HCT116 (cell line): ENCODE measurements around the gene CCM2.

Experiments
- CEBPB ChIP-seq: IDR thresholded peaks from 2 replicates; pipeline ENCODE4 v1.6.1; 2012; ENCODE audit warnings: low read depth
- EZH2 ChIP-seq: fragments of 200-600 bp; sonication (generic); IDR thresholded peaks from 2 replicates; pipeline ENCODE4 v1.6.1; 2017; ENCODE audit warnings: antibody characterized with exemption, mixed run types
- EZH2phosphoT487 ChIP-seq: fragments of 200-600 bp; IDR thresholded peaks from 2 replicates; pipeline ENCODE4 v1.6.1; 2018; ENCODE audit warnings: antibody characterized with exemption, borderline replicate concordance
- POLR2A ChIP-seq: IDR thresholded peaks from 2 replicates; pipeline ENCODE4 v1.7.0; 2011; ENCODE audit warnings: borderline replicate concordance; ENCODE audit not compliant: insufficient read depth, insufficient read length; ENCODE audit errors: extremely low read depth
- RAD21 ChIP-seq: IDR thresholded peaks from 2 replicates; pipeline ENCODE4 v1.6.1; 2012; ENCODE audit warnings: low read depth, mild to moderate bottlenecking
- TCF7L2 ChIP-seq: IDR thresholded peaks from 2 replicates; pipeline ENCODE4 v1.7.0; 2011; ENCODE audit warnings: borderline replicate concordance, inconsistent platforms; ENCODE audit not compliant: insufficient read depth, insufficient read length; ENCODE audit errors: extremely low read depth
- ZFX ChIP-seq: fragments of 450-650 bp; IDR thresholded peaks from 2 replicates; pipeline ENCODE4 v1.6.1; 2017
- TF ChIP-seq, protein P1 (sequence below), 3 experiments: fragments of 200-600 bp in 1 of 3; sonication (generic) in 1 of 3; IDR thresholded peaks in 2 of 3; conservative IDR thresholded peaks in 1 of 3; 2 replicates each; pipeline ENCODE4 v1.5.1; 2012 to 2017; ENCODE audit warnings: low read depth in 2 of 3, low read length in 2 of 3, antibody characterized with exemption in 1 of 3, borderline replicate concordance in 1 of 3, control low read depth in 1 of 3, mild to moderate bottlenecking in 1 of 3, mixed read lengths in 1 of 3, mixed run types in 1 of 3, moderate library complexity in 1 of 3; ENCODE audit not compliant: insufficient read depth in 1 of 3
- TF ChIP-seq, protein P2 (sequence below): IDR thresholded peaks from 2 replicates; pipeline ENCODE4 v1.6.1; 2012

DNA sequence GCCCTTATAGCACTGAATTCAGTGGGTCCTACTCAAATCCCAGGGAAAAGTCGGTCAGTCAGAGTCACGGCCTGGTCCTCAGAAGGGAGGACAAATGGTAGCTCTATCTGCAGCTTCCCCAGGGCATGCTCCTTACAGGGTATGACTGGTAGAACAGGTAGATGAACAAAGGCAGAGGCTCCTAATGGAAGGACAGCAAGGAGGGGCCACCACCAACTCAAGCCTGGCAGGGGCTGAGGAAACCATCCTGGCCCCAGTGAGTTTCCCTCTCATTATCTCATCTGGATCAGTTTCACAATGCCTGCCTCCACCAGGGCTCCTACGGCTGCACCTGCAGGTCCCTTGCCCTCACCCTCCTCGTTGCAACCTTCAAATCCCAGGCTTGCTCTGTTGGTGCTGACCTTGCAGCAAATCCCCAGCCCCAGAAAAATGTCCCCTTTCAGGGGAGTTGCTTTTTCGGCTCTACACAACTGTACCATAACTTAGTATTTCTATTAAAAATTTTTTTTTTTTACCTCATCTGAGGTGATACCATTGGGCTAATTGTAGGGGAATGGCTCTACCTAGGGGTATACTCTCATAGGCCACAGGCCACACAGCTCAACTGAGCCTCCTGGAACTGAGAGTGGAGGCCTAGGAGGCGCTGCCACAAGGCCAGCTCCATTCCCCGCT is 18.8 kb upstream of the CCM2 start:
- TF ChIP-seq POLR2A, result no peak
- TF ChIP-seq EZH2, result no peak
- TF ChIP-seq, protein P1, sequence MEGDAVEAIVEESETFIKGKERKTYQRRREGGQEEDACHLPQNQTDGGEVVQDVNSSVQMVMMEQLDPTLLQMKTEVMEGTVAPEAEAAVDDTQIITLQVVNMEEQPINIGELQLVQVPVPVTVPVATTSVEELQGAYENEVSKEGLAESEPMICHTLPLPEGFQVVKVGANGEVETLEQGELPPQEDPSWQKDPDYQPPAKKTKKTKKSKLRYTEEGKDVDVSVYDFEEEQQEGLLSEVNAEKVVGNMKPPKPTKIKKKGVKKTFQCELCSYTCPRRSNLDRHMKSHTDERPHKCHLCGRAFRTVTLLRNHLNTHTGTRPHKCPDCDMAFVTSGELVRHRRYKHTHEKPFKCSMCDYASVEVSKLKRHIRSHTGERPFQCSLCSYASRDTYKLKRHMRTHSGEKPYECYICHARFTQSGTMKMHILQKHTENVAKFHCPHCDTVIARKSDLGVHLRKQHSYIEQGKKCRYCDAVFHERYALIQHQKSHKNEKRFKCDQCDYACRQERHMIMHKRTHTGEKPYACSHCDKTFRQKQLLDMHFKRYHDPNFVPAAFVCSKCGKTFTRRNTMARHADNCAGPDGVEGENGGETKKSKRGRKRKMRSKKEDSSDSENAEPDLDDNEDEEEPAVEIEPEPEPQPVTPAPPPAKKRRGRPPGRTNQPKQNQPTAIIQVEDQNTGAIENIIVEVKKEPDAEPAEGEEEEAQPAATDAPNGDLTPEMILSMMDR (IDR thresholded peaks at IDR 0.05 in 2 of 3, conservative IDR thresholded peaks at IDR 0.05 in 1 of 3; ENCODE audit: borderline replicate concordance in 1 of 3, insufficient read depth in 1 of 3, low read depth in 2 of 3, low read length in 2 of 3), result no peak
- no peak for TF ChIP-seq ZFX
- TF ChIP-seq EZH2phosphoT487, result no peak
- no peak for TF ChIP-seq CEBPB
- TF ChIP-seq RAD21, result no peak
- TF ChIP-seq, protein P2, sequence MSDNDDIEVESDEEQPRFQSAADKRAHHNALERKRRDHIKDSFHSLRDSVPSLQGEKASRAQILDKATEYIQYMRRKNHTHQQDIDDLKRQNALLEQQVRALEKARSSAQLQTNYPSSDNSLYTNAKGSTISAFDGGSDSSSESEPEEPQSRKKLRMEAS, result no peak
- TF ChIP-seq TCF7L2, result no peak
